ENCODE measurements around the gene GSN. TPM values are rescaled to one million over a fixed set of nuclear protein-coding genes. Genes with fewer than 3 reads are reported as not detected.

Gene GSN
- total and polyA plus RNA-seq, 2 of the 8 experiments (the other 6 are each of a cell fraction or from before 2014, with no cell fraction given), result 52.3 to 94.5 TPM

DNA sequence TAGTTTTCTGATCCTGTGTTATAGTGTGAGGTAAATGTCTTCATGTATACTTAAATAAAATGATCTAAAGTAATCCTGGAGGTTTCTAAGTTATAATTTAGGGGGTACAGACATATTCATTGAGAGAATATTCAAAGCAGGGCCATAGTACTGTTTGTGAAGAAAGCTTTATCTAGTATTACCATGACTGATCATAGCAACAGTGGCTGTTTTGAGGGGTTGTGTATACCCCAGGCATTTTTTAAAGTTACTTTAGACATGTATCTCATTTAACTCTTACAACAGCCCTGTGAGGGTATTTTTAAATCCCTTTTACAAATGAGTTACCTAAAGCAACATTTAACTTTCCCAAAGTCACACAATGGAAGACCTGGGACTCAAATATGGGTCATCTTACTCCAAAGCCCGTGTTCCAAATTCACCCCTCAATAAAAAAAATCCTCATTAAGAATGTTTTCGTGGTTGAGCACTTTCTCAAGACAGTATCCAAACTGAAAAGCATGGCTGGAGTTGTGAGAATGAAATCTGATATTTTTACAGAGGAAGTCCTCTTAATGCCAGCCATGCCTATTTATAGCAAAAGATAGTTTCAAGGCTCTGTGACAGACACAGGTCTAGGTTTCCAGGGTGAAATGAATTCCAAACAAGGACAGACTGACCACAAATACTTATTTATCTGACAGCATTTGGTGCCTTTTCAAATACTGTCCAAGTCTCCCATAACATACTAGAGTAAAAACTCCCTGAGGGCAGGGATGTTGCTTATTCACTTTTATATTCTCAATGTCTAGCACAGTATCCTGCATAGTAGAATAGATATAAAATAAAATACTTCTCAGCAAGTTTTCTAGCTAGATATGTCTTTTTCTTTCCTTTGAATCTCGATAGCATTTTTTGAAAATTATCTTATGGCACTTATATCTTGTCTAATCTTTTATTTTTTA, 91.7 kb downstream of the GSN start:
- Histone ChIP-seq H3K36me3 (ENCODE audit: control insufficient read depth in 2 of 4, insufficient read depth in 4 of 4, low read length in 3 of 4) (0 out of 8 replicates have a peak, but pooled peaks cover 0 to 3% (median 0%) of the 10 kb centered on the region in 4 experiments), H3K79me1 (ENCODE audit: low read depth, low read length) (no peaks in the 10 kb centered on the region), H2AK5ac (ENCODE audit: low read depth, low read length) (no peak overlapping the region), H2AFZ (ENCODE audit: low read length) (no peak overlapping the region), H3K9ac (replicated peaks in 1 of 4; ENCODE audit: extremely low read depth in 1 of 4, low read depth in 3 of 4, low read length in 3 of 4) (no peak overlapping the region), H4K8ac (ENCODE audit: extremely low read depth, insufficient read depth, low read length) (no peak overlapping the region), H3K4me3 (ENCODE audit: extremely low read depth in 1 of 4, insufficient read depth in 2 of 4, low read depth in 3 of 4, low read length in 4 of 4) (no peak overlapping the region), H3K79me2 (ENCODE audit: control insufficient read depth in 1 of 2, insufficient read depth in 2 of 2, low read length in 2 of 2) (no peaks in the 10 kb centered on the region), H4K20me1 (replicated peaks in 1 of 2; ENCODE audit: control insufficient read depth in 1 of 2, insufficient read depth in 2 of 2, low read length in 2 of 2) (no peaks in the 10 kb centered on the region), H4K91ac (replicated peaks; ENCODE audit: insufficient read length, low read length) (no peak overlapping the region), H3K9me3 (ENCODE audit: insufficient read depth in 2 of 2, low read depth in 1 of 2, low read length in 1 of 2) (no peaks in the 10 kb centered on the region), H3K27me3 (replicated peaks in 1 of 4; ENCODE audit: control insufficient read depth in 3 of 4, extremely low read depth in 1 of 4, insufficient read depth in 3 of 4, low read length in 3 of 4) (no peaks in the 10 kb centered on the region), H3K14ac (ENCODE audit: insufficient read length) (no peak overlapping the region), H3K4me2 (ENCODE audit: insufficient read depth in 1 of 2, low read depth in 2 of 2, low read length in 2 of 2) (no peak overlapping the region), H2BK5ac (ENCODE audit: low read depth, low read length) (no peak overlapping the region), H3K27ac (ENCODE audit: low read depth, low read length) (no peak overlapping the region), H3K23me2 (ENCODE audit: low read depth, low read length) (no peaks in the 10 kb centered on the region; the same call in 1 of the 2 replicates), H2BK15ac (ENCODE audit: low read length) (no peak overlapping the region), H3K18ac (ENCODE audit: extremely low read depth, low read length) (no peak overlapping the region), H3K4me1 (replicated peaks in 1 of 4; ENCODE audit: control insufficient read depth in 3 of 4, insufficient read depth in 4 of 4, low read length in 3 of 4) (no peaks in the 10 kb centered on the region), H2BK120ac (replicated peaks; ENCODE audit: low read depth, low read length) (no peak overlapping the region), H2BK20ac (ENCODE audit: low read length) (no peak overlapping the region), H2BK12ac (ENCODE audit: low read depth, low read length) (no peak overlapping the region), H3K56ac (replicated peaks; ENCODE audit: insufficient read length, low read depth, low read length) (no peak overlapping the region), H4K5ac (ENCODE audit: insufficient read length, low read depth, low read length) (no peak overlapping the region), H3K4ac (replicated peaks; ENCODE audit: insufficient read length, low read depth, low read length) (no peak overlapping the region), H3K23ac (ENCODE audit: insufficient read length) (no peak overlapping the region)
- no peak for FAIRE-seq
- POLR2A ChIA-PET (ENCODE audit: partially characterized antibody), result no interaction called here
- CTCF ChIA-PET (ENCODE audit: partially characterized antibody), result interaction anchor here (1.6 kb wide), 1 partner anchor 81 kb away, joined by 4 read pairs; no protein-coding TSS in a partner anchor
- 94% methylated on average over 3 of the region's 3 CpGs; no CpG with 5 or more reads in 1 of the 2 experiments for WGBS, 2 experiments (ENCODE audit: extremely low coverage in 1 of 2, insufficient coverage in 1 of 2, insufficient read length in 1 of 2, insufficient replicate concordance in 2 of 2, low coverage in 1 of 2, low lambda C conversion rate in 2 of 2, missing lambda C conversion rate in 1 of 2)
- no peak for DNase-seq (ENCODE audit: low read depth in 1 of 2, low spot score in 2 of 2)
- TF ChIP-seq KDM5A (IDR thresholded peaks at IDR 0.05; ENCODE audit: low read length), result no peak
- no peak for TF ChIP-seq NRF1 (IDR thresholded peaks at IDR 0.05; ENCODE audit: low read depth, low read length)
- TF ChIP-seq ASH2L (IDR thresholded peaks at IDR 0.05; ENCODE audit: low read length), result no peak
- no peak for TF ChIP-seq KDM1A (IDR thresholded peaks at IDR 0.05; ENCODE audit: borderline replicate concordance, low read length)
- TF ChIP-seq BACH1 (IDR thresholded peaks at IDR 0.05; ENCODE audit: low read length), result no peak
- TF ChIP-seq, protein P1, sequence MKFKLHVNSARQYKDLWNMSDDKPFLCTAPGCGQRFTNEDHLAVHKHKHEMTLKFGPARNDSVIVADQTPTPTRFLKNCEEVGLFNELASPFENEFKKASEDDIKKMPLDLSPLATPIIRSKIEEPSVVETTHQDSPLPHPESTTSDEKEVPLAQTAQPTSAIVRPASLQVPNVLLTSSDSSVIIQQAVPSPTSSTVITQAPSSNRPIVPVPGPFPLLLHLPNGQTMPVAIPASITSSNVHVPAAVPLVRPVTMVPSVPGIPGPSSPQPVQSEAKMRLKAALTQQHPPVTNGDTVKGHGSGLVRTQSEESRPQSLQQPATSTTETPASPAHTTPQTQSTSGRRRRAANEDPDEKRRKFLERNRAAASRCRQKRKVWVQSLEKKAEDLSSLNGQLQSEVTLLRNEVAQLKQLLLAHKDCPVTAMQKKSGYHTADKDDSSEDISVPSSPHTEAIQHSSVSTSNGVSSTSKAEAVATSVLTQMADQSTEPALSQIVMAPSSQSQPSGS (IDR thresholded peaks at IDR 0.05; ENCODE audit: low read length), result no peak
- TF ChIP-seq YY1 (IDR thresholded peaks at IDR 0.05; ENCODE audit: low read depth, low read length), result no peak
- TF ChIP-seq RNF2 (IDR thresholded peaks at IDR 0.05; ENCODE audit: borderline replicate concordance, low read depth, low read length, missing control alignments, poor library complexity, severe bottlenecking), result no peak
- TF ChIP-seq MAFK (IDR thresholded peaks at IDR 0.05; ENCODE audit: low read depth, low read length), result no peak

All from H1 (cell line).